Psoas muscle (tissue), 8 donors: ENCODE data around the gene FTO. TPM values are rescaled to one million over a fixed set of nuclear protein-coding genes. Genes with fewer than 3 reads are reported as not detected.

Experiments
- ATAC-seq, 4 donors: fragments of 200-7000 bp; cut with Tn5 transposase; one replicate each; pipeline ENCODE4 v1.9.1; 2020; ENCODE audit warnings: moderate library complexity in 3 of 4, mild to moderate bottlenecking in 2 of 4
- DNase-seq, 2 donors: peaks; one replicate each; pipeline ENCODE4 v3.0.0-alpha.2; 2020
- H3K27ac ChIP-seq: fragments of 200-600 bp; one replicate; pipeline ENCODE4 v1.8.0; 2022
- H3K27me3 ChIP-seq, 3 donors: fragments of 200-600 bp in 1 of 3; one replicate each; pipeline versions ENCODE4 v1.6.1 to v1.8.0; 2013 to 2022; ENCODE audit warnings: low read length in 2 of 3, mild to moderate bottlenecking in 2 of 3, moderate library complexity in 1 of 3; ENCODE audit not compliant: insufficient read depth in 3 of 3
- H3K36me3 ChIP-seq, 2 donors: fragments of 200-600 bp in 1 of 2; one replicate each; pipeline versions ENCODE4 v1.6.1 to v1.8.0; 2013 to 2022; ENCODE audit warnings: low read depth in 1 of 2, mild to moderate bottlenecking in 1 of 2, moderate library complexity in 1 of 2; ENCODE audit not compliant: insufficient read depth in 1 of 2
- H3K4me1 ChIP-seq: fragments of 200-600 bp; one replicate; pipeline ENCODE4 v1.8.0; 2022
- H3K4me3 ChIP-seq: fragments of 200-600 bp; one replicate; pipeline ENCODE4 v1.8.0; 2022; ENCODE audit warnings: mild to moderate bottlenecking
- H3K9me3 ChIP-seq: fragments of 200-600 bp; one replicate; pipeline ENCODE4 v1.8.0; 2022
- WGBS, 3 donors: extraction: QIAGEN DNeasy Blood & Tissue Kit; methylation state at CpG; one replicate each; pipeline versions ENCODE4 v1.1.6 to v1.1.7; 2013; 5-methylcytosine and 5-hydroxymethylcytosine counted together
- intact Hi-C, 2 donors: fragments of 100-400 bp; cut with DNase I; formaldehyde crosslinking; loops; one replicate each; pipeline versions ENCODE4 v1.11.0 to v1.14.2; 2022
- polyA plus RNA-seq, 3 donors: library from polyadenylated mRNA; stranded (reverse); fragments of 200-250 nt; gene quantifications; one replicate each; pipeline ENCODE4 v1.2.3, GENCODE V29; 2013
- total RNA-seq, 4 donors: library from RNA; stranded (reverse); fragmentation: NEBNext Ultra II Directional in 2 of 4; extraction: Animal tissue kit (Norgen Biotek cat#: 25700) in 2 of 4; gene quantifications; one replicate each; pipeline versions ENCODE4 v1.2.1 to v1.2.4, GENCODE V29; 2021 to 2023
- TF ChIP-seq, protein P1 (sequence below): fragments of 200-600 bp; IDR thresholded peaks from one replicate; pipeline ENCODE4 v1.8.0; 2022; ENCODE audit warnings: antibody characterized with exemption
- donor health status: healthy with polysubstance abuse.
- donor health status: DM: no; HTN: no; CAD: no; lungs with moderate emphysema.
- donor health status: Bipolar disorder and iron deficiency.
- donor health status: healthy.
- donor health status: DM: yes; HTN: yes; CAD: no.
- donor health status: DM: no; HTN: no; CAD: no.
- donor health status: DM: no; HTN: no; CAD: no.
- donor health status: DM: yes; HTN: yes; CAD: no.

The FTO gene
- total and polyA plus RNA-seq, 7 donors = 14.2 to 67.6 (median 47.4) TPM

DNA sequence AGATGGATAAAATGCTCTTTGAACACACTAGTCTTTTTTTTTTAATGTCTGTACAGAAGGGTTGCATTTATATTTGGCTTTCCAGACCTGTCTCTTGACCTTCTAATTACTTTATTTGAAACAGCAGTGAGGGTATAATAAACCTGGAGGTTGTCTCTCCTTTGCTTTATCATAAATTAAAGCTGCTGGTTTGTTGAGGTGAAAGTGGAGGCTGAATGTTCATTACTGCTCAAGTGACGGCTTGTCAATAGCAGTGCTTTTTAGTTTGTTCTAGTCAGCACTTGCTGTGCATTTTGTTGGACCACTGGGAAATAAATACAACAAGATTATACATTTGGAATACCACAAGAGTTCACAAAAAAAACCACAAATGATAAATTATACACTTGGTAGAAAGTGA, 318.4 kb downstream of the FTO start:
- H3K4me3 ChIP-seq = no peak overlapping the region
- WGBS, 3 donors = 97 to 100% (median 97%) methylated on average over 1 of the region's 1 CpG
- no peak for DNase-seq
- no peaks in the 10 kb centered on the region for H3K4me1 ChIP-seq
- H3K27ac ChIP-seq = no peak overlapping the region
- TF ChIP-seq, protein P1, sequence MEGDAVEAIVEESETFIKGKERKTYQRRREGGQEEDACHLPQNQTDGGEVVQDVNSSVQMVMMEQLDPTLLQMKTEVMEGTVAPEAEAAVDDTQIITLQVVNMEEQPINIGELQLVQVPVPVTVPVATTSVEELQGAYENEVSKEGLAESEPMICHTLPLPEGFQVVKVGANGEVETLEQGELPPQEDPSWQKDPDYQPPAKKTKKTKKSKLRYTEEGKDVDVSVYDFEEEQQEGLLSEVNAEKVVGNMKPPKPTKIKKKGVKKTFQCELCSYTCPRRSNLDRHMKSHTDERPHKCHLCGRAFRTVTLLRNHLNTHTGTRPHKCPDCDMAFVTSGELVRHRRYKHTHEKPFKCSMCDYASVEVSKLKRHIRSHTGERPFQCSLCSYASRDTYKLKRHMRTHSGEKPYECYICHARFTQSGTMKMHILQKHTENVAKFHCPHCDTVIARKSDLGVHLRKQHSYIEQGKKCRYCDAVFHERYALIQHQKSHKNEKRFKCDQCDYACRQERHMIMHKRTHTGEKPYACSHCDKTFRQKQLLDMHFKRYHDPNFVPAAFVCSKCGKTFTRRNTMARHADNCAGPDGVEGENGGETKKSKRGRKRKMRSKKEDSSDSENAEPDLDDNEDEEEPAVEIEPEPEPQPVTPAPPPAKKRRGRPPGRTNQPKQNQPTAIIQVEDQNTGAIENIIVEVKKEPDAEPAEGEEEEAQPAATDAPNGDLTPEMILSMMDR = no peak
- H3K36me3 ChIP-seq = no peaks in the 10 kb centered on the region
- intact Hi-C loops = no loop called here
- no peak for ATAC-seq
- H3K9me3 ChIP-seq = no peaks in the 10 kb centered on the region
- H3K27me3 ChIP-seq = no peaks in the 10 kb centered on the region

DNA sequence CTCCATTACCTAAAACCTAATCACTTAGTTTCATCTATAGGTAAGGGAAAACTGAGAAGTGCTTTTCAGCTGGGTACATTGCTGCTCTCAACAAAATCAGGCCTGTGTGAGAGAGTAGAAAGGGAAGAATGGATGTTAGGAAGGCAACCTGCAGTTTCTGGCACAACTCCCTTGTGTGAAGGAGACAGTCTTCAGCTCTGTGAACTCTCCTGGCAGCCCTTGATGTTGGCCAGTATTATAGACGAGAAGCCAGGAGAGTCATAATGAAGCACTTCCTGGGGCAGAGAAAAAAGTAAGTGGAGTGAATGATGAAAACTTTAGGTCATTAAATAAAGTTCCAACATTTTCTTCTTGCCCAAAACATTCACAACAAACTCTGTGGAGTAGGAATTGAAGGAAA, 322.5 kb downstream of the FTO start:
- no peak for ATAC-seq
- Histone ChIP-seq H3K27me3 (no peaks in the 10 kb centered on the region), H3K36me3 (no peaks in the 10 kb centered on the region), H3K4me3 (no peak overlapping the region), H3K9me3 (peaks cover 15% of the 10 kb centered on the region), H3K4me1 (no peaks in the 10 kb centered on the region), H3K27ac (no peak overlapping the region)
- DNase-seq = no peak
- WGBS, 3 donors = 17 to 32% (median 27%) methylated on average over 1 of the region's 1 CpG
- TF ChIP-seq, protein P1 = no peak
- intact Hi-C loops = no loop called here

DNA sequence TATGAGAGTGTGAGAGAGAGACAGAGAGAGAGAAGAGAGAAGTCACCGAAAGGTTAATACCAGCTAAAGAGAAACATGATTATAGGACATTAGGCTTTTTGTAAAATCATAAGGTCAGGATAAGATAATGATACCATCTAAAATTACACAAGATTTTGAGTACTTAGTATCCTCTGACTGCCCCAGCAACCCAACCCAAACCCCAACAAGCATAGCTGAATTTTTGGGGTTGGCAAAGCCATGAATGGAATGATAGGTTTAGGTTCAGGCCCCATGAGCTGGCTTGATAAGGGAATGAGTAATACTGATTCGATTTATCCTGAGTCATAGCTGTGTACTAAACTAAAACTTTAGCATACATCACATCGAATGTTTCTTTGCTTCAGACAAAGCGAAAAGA, 323.1 kb downstream of the FTO start:
- intact Hi-C loops = no loop called here
- no peaks in the 10 kb centered on the region for H3K27me3 ChIP-seq
- 90 to 96% (median 95%) methylated on average over 4 of the region's 4 CpGs for WGBS, 3 donors
- TF ChIP-seq, protein P1 = no peak
- peaks cover 15% of the 10 kb centered on the region for H3K9me3 ChIP-seq
- ATAC-seq = no peak
- H3K36me3 ChIP-seq = no peaks in the 10 kb centered on the region
- H3K4me1 ChIP-seq = no peaks in the 10 kb centered on the region
- H3K4me3 ChIP-seq = no peak overlapping the region
- no peak overlapping the region for H3K27ac ChIP-seq
- no peak for DNase-seq

DNA sequence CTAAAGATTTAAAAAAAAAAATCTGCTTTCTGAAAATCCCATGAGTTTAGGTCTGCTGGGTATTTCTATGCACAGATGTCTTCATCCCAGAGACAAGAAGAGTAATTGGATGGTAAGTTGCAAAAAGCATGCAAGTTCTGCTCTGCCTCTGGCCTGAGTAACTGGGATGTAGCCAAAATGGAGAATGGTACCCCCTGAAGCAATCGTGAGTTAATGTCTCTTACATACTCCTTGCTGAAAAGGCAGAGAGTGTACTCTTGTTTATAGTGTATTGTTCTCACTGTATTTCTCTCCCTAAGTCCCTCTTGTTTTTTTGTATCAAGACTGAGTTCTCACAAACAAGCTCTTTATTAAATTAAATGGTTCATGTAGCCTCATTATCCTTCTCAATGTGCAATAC, 323.6 kb downstream of the FTO start:
- Histone ChIP-seq H3K27me3 (no peaks in the 10 kb centered on the region), H3K27ac (no peak overlapping the region), H3K4me1 (no peaks in the 10 kb centered on the region), H3K36me3 (no peaks in the 10 kb centered on the region), H3K9me3 (peaks cover 15% of the 10 kb centered on the region), H3K4me3 (no peak overlapping the region)
- DNase-seq (no peak), ATAC-seq (no peak)
- intact Hi-C loops = no loop called here
- TF ChIP-seq, protein P1 = no peak
- WGBS, 3 donors = 50 to 79% (median 58%) methylated on average over 1 of the region's 1 CpG

DNA sequence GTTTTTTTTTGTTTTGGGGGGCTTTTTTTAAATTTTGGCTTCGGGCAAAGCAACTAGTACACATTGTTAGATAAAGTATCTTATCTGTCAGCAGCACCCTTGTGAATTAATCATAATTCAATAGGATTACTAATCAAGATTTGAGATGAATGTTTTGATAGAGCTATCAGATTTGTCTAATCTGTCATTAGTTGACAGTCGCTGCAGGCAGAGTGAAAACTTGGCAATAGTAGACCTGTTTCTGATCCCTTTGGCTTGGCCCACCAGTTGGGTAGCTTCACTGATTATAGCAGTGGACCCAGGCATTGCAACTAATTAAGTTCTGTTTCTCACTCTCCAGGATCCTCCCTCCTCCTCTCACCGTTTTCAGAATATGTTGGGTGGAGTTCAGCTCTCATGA, 324.0 kb downstream of the FTO start:
- no peak for ATAC-seq

More for the DNA sequence above, 324.0 kb downstream of the FTO start:
- intact Hi-C loops = no loop called here
- Histone ChIP-seq H3K9me3 (peaks cover 15% of the 10 kb centered on the region), H3K4me3 (no peak overlapping the region), H3K36me3 (no peaks in the 10 kb centered on the region), H3K27ac (no peak overlapping the region), H3K4me1 (no peaks in the 10 kb centered on the region), H3K27me3 (no peaks in the 10 kb centered on the region)
- TF ChIP-seq, protein P1 = no peak
- WGBS, 3 donors = 54 to 61% (median 61%) methylated on average over 3 of the region's 3 CpGs
- DNase-seq = no peak
